Neural progenitor cell (in vitro differentiated cells): ENCODE measurements around the gene ZNF143. TPM values are rescaled to one million over a fixed set of nuclear protein-coding genes. Genes with fewer than 3 reads are reported as not detected.
A peak's percentile ranks its signal among the peaks of the same experiment; 100 is the strongest.

Experiments used
- DNase-seq: peaks from one replicate; pipeline ENCODE4 v3.0.0-alpha.2; 2016; ENCODE audit warnings: low spot score
- H2AFZ ChIP-seq: fragments of 200-600 bp; sonication (generic); replicated peaks from 2 replicates; pipeline ENCODE4 v1.6.1; 2016; ENCODE audit warnings: antibody characterized with exemption
- H3F3A ChIP-seq: fragments of 200-600 bp; sonication (generic); 2 replicates; pipeline ENCODE4 v1.6.1; 2016; ENCODE audit warnings: antibody characterized with exemption, low read depth
- H3K27ac ChIP-seq: fragments of 200-600 bp; sonication (generic); 2 replicates; pipeline ENCODE4 v1.5.1; 2016; ENCODE audit warnings: mild to moderate bottlenecking
- H3K27me3 ChIP-seq: fragments of 200-600 bp; sonication (generic); 2 replicates; pipeline ENCODE4 v1.6.1; 2016; ENCODE audit warnings: mild to moderate bottlenecking, moderate library complexity
- H3K36me3 ChIP-seq: fragments of 200-600 bp; sonication (generic); 2 replicates; pipeline ENCODE4 v1.5.1; 2016
- H3K4me1 ChIP-seq: fragments of 200-600 bp; sonication (generic); 2 replicates; pipeline ENCODE4 v1.6.1; 2016; ENCODE audit warnings: mixed run types
- H3K4me2 ChIP-seq: fragments of 200-600 bp; sonication (generic); 2 replicates; pipeline ENCODE4 v1.6.1; 2016
- H3K4me3 ChIP-seq: fragments of 200-600 bp; sonication (generic); 2 replicates; pipeline ENCODE4 v1.5.1; 2016
- H3K79me2 ChIP-seq: fragments of 200-600 bp; sonication (generic); 2 replicates; pipeline ENCODE4 v1.6.1; 2016; ENCODE audit warnings: low read depth
- H3K9ac ChIP-seq: fragments of 200-600 bp; sonication (generic); 2 replicates; pipeline ENCODE4 v1.6.1; 2016
- H3K9me3 ChIP-seq: fragments of 200-600 bp; sonication (generic); 2 replicates; pipeline ENCODE4 v1.5.1; 2016; ENCODE audit warnings: low read depth
- H4K20me1 ChIP-seq: fragments of 200-600 bp; sonication (generic); 2 replicates; pipeline ENCODE4 v1.6.1; 2016; ENCODE audit warnings: low read depth
- H3K27ac Mint-ChIP-seq: 3 replicates; pipeline ENCODE4 v1.8.0; 2021; ENCODE audit warnings: mixed read lengths
- H3K27me3 Mint-ChIP-seq: 2 replicates; pipeline ENCODE4 v1.8.0; 2022; ENCODE audit warnings: low read depth, mild to moderate bottlenecking, inconsistent platforms, moderate library complexity, mixed read lengths; ENCODE audit not compliant: insufficient read depth
- H3K36me3 Mint-ChIP-seq: 3 replicates; pipeline ENCODE4 v1.8.0; 2021; ENCODE audit warnings: mixed read lengths
- H3K4me1 Mint-ChIP-seq: 3 replicates; pipeline ENCODE4 v1.8.0; 2021; ENCODE audit warnings: mixed read lengths
- H3K4me3 Mint-ChIP-seq: 3 replicates; pipeline ENCODE4 v1.8.0; 2021; ENCODE audit warnings: mild to moderate bottlenecking, moderate library complexity, mixed read lengths
- H3K9me3 Mint-ChIP-seq: 3 replicates; pipeline ENCODE4 v1.8.0; 2020; ENCODE audit warnings: mixed read lengths
- EZH2 ChIP-seq: fragments of 200-600 bp; sonication (generic); IDR thresholded peaks from 2 replicates; pipeline ENCODE4 v1.6.1; 2017; ENCODE audit warnings: antibody characterized with exemption, mild to moderate bottlenecking, moderate library complexity
- EZH2phosphoT487 ChIP-seq: fragments of 200-600 bp; sonication (generic); IDR thresholded peaks from 2 replicates; pipeline ENCODE4 v1.6.1; 2017; ENCODE audit warnings: antibody characterized with exemption
- total RNA-seq: library from RNA; depleted of rRNA; stranded (reverse); fragments of >200 nt; gene quantifications from 2 replicates; pipeline ENCODE4 v1.2.3, GENCODE V29; 2015; ENCODE audit warnings: low replicate concordance
- TF ChIP-seq, protein P1 (sequence below): fragments of 200-600 bp; sonication (generic); IDR thresholded peaks from 2 replicates; pipeline ENCODE4 v1.5.1; 2017; ENCODE audit warnings: antibody characterized with exemption, mild to moderate bottlenecking

The ZNF143 gene
- 56.9 and 58.3 TPM in 2 replicates for total RNA-seq

DNA sequence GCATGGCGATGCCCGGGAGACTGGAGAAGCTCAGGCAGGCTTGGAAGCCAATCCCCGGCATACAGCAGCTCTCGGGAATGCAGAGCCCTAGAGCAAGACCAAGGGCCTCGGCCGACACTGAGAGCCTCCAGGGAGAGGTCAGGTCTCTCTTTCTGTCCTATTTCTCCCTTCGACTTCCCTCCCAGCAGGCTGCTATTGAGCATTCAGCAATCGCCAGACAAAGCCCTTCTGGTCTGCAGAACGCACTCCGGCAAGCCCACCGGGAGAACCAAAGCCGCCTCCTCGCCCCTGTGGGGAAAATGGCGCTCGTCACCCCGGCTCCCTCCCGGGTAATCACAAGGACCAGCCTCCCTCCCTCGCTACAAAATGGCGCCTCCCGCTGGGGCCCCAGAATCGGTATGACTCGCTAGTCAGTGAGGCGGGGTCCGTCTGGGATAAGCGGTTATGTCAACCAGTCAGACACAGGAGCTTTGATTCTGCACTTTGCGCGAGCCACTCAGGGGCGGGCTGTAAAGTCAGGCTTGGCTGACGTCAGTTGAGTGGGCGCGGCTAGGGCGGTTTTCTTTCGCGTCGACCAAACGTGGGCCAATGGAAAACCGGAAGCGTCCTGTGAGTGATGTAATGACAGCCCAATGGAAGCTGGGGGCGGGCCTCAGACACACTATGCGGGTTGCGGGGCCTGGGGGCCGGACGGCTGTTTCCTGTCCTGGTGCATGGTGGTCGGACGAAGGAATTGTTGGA lies at the start of gene ZNF143:
Gene ZNF143, plus strand, starts transcription at position 691 of the 741 bp plus-strand sequence. CDS start 10,297 bp downstream, outside the sequence.
- peaks cover 2% of the 10 kb centered on the region for H3K27me3 Mint-ChIP-seq
- peak within 1 kb of the TSS; percentile 26 for H2AFZ ChIP-seq
- peaks cover 14% of the 10 kb centered on the region for H3K36me3 Mint-ChIP-seq
- no peaks in the 10 kb centered on the region for H4K20me1 ChIP-seq
- no peaks in the 10 kb centered on the region for H3K36me3 ChIP-seq
- TF ChIP-seq EZH2phosphoT487 = no peak
- no peak for TF ChIP-seq EZH2
- TF ChIP-seq, protein P1, sequence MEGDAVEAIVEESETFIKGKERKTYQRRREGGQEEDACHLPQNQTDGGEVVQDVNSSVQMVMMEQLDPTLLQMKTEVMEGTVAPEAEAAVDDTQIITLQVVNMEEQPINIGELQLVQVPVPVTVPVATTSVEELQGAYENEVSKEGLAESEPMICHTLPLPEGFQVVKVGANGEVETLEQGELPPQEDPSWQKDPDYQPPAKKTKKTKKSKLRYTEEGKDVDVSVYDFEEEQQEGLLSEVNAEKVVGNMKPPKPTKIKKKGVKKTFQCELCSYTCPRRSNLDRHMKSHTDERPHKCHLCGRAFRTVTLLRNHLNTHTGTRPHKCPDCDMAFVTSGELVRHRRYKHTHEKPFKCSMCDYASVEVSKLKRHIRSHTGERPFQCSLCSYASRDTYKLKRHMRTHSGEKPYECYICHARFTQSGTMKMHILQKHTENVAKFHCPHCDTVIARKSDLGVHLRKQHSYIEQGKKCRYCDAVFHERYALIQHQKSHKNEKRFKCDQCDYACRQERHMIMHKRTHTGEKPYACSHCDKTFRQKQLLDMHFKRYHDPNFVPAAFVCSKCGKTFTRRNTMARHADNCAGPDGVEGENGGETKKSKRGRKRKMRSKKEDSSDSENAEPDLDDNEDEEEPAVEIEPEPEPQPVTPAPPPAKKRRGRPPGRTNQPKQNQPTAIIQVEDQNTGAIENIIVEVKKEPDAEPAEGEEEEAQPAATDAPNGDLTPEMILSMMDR = no peak
- H3K4me1 Mint-ChIP-seq = peaks cover 16% of the 10 kb centered on the region
- no peaks in the 10 kb centered on the region for H3K4me1 ChIP-seq
- H3K4me2 ChIP-seq = peak within 1 kb of the TSS; percentile 99
- peak within 1 kb of the TSS; percentile 98 for H3K27ac ChIP-seq
- H3K9me3 Mint-ChIP-seq = peaks cover 2% of the 10 kb centered on the region
- H3K9me3 ChIP-seq = no peaks in the 10 kb centered on the region
- peak within 1 kb of the TSS; percentile 100 for H3K27ac Mint-ChIP-seq
- peak; percentile 100 for DNase-seq
- peak within 1 kb of the TSS; percentile 82 for H3K4me3 ChIP-seq
- H3K79me2 ChIP-seq = peaks cover 64% of the 10 kb centered on the region
- H3K27me3 ChIP-seq = no peaks in the 10 kb centered on the region
- H3K4me3 Mint-ChIP-seq = peak within 1 kb of the TSS; percentile 96
- peak within 1 kb of the TSS; percentile 96 for H3K9ac ChIP-seq
- H3F3A ChIP-seq = peaks cover 29% of the 10 kb centered on the region

DNA sequence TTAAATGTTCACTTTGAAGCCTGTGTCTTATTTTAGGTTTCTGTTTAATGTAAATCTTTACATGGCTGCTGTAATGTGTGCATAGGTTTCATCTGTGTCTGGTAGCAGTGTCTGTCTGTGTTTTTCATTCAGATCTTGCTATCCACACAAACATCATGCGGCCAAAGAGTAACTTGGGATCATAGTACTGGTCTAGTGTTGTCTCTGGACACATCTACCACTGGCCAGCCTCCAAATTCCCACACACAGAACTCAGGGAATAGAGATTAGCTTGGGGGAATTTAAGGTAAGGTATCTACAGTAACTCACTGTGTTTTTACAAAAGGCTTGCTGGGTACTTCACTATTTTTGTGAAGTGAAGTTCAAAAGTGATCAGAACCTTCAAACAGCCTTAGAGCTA lies 32.1 kb upstream of the ZNF143 start:
- Histone ChIP-seq H3K36me3 (peaks cover 52% of the 10 kb centered on the region), H3F3A (peaks cover 28% of the 10 kb centered on the region), H3K4me1 (no peaks in the 10 kb centered on the region), H3K27me3 (no peaks in the 10 kb centered on the region), H3K9ac (no peak overlapping the region), H3K4me2 (no peak overlapping the region), H3K79me2 (no peaks in the 10 kb centered on the region), H4K20me1 (no peaks in the 10 kb centered on the region), H3K9me3 (no peaks in the 10 kb centered on the region), H3K27ac (no peak overlapping the region), H3K4me3 (no peak overlapping the region), H2AFZ (no peak overlapping the region)
- Mint-ChIP-seq H3K27ac (no peak overlapping the region), H3K9me3 (no peaks in the 10 kb centered on the region), H3K4me1 (no peaks in the 10 kb centered on the region), H3K4me3 (no peak overlapping the region), H3K36me3 (peaks cover 36% of the 10 kb centered on the region), H3K27me3 (peaks cover 6% of the 10 kb centered on the region)
- no peak for DNase-seq
- TF ChIP-seq EZH2phosphoT487 = no peak
- TF ChIP-seq EZH2 = no peak
- TF ChIP-seq, protein P1 = no peak

DNA sequence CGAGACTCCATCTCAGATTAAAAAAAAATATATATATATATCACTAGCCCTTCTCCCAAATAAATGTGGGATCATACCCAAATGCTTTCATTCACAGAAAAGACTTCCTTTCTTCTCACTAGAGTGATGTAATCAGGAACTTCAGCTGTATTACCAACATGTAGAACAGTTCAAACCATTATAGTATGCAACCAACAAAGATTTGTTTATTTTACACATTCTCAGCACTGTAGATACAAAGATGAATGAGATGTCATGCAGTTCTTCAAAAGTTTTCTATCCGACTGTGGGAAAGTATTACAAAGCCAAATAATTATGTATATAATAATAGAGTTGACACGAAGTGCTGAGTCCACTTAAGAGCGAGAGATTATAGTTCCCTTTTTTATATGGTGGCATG lies 22.2 kb upstream of the ZNF143 start:
- H3K4me1 Mint-ChIP-seq = no peaks in the 10 kb centered on the region
- no peaks in the 10 kb centered on the region for H3K79me2 ChIP-seq
- no peak overlapping the region for H3K9ac ChIP-seq
- H3K27me3 Mint-ChIP-seq = no peaks in the 10 kb centered on the region
- H3F3A ChIP-seq = peaks cover 24% of the 10 kb centered on the region
- TF ChIP-seq EZH2 (no peak), EZH2phosphoT487 (no peak)
- DNase-seq = no peak
- no peak overlapping the region for H3K4me3 Mint-ChIP-seq
- no peak overlapping the region for H3K27ac Mint-ChIP-seq
- H3K9me3 Mint-ChIP-seq = no peaks in the 10 kb centered on the region
- H3K36me3 ChIP-seq = peaks cover 57% of the 10 kb centered on the region
- H3K4me2 ChIP-seq = no peak overlapping the region
- H2AFZ ChIP-seq = no peak overlapping the region
- H3K36me3 Mint-ChIP-seq = peaks cover 41% of the 10 kb centered on the region
- H3K27ac ChIP-seq = no peak overlapping the region
- no peaks in the 10 kb centered on the region for H3K4me1 ChIP-seq
- no peaks in the 10 kb centered on the region for H3K27me3 ChIP-seq
- no peaks in the 10 kb centered on the region for H4K20me1 ChIP-seq
- no peak overlapping the region for H3K4me3 ChIP-seq
- no peaks in the 10 kb centered on the region for H3K9me3 ChIP-seq

DNA sequence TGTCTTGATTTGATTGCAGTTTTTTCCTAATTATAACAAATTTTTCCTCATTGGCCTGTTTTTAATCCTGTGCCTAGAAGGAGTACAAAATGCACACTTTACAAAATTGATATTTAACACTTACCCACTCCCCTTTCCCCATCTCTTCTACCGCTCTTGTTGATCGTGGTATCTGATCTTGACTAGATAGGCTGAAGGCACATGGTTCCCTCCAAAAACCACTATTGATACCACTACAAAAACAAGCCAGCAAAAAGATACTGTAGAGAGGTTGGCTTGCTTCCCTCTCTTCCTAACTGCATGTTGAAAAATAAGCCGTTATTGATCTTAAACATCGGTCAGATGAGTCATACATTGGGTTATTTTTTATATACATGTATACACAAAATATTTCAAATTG lies 14.6 kb upstream of the ZNF143 start:
- Histone ChIP-seq H3F3A (peaks cover 51% of the 10 kb centered on the region), H3K36me3 (peaks cover 18% of the 10 kb centered on the region), H2AFZ (no peak overlapping the region), H3K9ac (no peak overlapping the region), H3K79me2 (no peaks in the 10 kb centered on the region), H3K4me3 (no peak overlapping the region), H3K4me2 (no peak overlapping the region), H3K4me1 (no peaks in the 10 kb centered on the region), H4K20me1 (no peaks in the 10 kb centered on the region), H3K27me3 (no peaks in the 10 kb centered on the region), H3K27ac (no peak overlapping the region), H3K9me3 (no peaks in the 10 kb centered on the region)
- DNase-seq = no peak
- no peaks in the 10 kb centered on the region for H3K27me3 Mint-ChIP-seq
- H3K4me1 Mint-ChIP-seq = no peaks in the 10 kb centered on the region
- no peak overlapping the region for H3K27ac Mint-ChIP-seq
- H3K9me3 Mint-ChIP-seq = peaks cover 11% of the 10 kb centered on the region
- TF ChIP-seq EZH2phosphoT487 (no peak), EZH2 (no peak)
- TF ChIP-seq, protein P1 = no peak
- peaks cover 26% of the 10 kb centered on the region for H3K36me3 Mint-ChIP-seq
- no peak overlapping the region for H3K4me3 Mint-ChIP-seq
